ENCODE results near the gene UNC5A.

DNA sequence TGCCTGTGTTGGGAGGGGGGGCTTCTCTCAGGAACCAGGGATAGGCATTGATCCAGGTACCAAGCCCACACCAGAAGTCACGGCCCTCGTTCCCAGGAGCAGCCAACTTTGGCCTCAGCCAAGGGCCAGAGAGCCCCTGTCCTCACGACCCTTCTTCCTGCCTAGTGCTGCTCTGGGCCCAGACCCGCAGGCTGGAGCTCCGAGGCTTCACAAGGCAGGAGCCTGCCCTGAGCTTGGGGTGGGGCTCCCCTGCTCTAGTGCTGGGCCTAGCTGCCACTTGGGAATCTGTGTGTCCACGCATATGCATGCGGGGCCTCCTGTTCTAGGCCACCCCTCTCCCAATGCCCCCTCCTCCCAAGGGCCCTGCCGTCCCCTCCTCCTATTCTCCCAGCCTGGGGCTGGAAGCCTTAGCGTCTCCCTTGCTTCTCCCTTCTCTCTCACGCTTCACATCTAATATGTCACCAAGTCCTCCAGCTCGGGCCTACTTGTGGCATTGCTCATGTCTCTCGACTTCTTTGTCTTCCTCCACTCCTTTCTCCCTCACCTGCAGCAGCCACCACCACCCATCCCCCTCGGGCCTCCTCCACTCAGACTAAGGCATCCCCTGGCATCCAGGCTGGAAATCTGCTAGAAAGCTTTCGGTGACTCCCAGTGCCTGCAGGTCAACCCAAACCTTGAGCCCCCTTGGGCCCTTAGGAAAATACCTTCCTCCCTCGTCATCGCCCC is 3.4 kb downstream of the UNC5A start:
- TF ChIP-seq, protein P1, sequence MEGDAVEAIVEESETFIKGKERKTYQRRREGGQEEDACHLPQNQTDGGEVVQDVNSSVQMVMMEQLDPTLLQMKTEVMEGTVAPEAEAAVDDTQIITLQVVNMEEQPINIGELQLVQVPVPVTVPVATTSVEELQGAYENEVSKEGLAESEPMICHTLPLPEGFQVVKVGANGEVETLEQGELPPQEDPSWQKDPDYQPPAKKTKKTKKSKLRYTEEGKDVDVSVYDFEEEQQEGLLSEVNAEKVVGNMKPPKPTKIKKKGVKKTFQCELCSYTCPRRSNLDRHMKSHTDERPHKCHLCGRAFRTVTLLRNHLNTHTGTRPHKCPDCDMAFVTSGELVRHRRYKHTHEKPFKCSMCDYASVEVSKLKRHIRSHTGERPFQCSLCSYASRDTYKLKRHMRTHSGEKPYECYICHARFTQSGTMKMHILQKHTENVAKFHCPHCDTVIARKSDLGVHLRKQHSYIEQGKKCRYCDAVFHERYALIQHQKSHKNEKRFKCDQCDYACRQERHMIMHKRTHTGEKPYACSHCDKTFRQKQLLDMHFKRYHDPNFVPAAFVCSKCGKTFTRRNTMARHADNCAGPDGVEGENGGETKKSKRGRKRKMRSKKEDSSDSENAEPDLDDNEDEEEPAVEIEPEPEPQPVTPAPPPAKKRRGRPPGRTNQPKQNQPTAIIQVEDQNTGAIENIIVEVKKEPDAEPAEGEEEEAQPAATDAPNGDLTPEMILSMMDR (IDR thresholded peaks at IDR 0.05; ENCODE audit: borderline replicate concordance, extremely low read depth, low read length, poor library complexity, severe bottlenecking) = no peak
- no peak for TF ChIP-seq EZH2 (IDR thresholded peaks at IDR 0.05; ENCODE audit: borderline replicate concordance, low read depth, low read length, severe bottlenecking)
